Measurements from ENCODE around the gene CAMTA1.
A peak's percentile ranks its signal among the peaks of the same experiment; 100 is the strongest.
"Not testable (repeated sequence)": the region's sequence is repeated elsewhere in the genome, so short reads cannot be mapped to it uniquely, and the experiment has no call there.

CAMTA1 gene

DNA sequence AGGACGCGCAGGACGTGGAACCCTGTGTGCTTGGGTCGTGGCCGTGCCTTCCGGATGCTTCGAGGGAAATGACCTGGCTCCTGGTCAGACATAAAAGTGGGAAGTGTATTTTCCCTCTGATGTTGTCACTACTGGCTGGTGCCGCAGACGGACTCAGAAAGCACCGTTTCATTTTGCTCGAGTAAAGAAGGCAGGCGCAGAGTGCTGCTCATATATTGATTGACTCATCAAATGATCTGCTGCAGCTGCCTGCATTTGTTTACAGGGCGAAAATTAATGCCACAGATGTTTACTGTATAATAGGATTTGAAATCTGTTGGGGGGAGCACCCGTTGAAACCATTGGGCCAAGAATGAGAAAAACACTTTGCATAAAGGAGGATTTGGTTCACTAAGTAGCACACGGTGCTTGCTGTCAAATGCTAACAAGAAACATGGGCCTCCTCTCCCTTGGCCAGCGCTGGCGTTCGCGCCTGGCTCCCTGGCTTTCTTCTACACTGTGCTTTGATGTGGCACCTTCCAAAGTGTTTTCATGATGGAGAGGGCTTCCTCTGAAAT lies 365.5 kb downstream of the CAMTA1 start:
- no peak for DNase-seq (ENCODE audit: low read depth)
- TF ChIP-seq, protein P1, sequence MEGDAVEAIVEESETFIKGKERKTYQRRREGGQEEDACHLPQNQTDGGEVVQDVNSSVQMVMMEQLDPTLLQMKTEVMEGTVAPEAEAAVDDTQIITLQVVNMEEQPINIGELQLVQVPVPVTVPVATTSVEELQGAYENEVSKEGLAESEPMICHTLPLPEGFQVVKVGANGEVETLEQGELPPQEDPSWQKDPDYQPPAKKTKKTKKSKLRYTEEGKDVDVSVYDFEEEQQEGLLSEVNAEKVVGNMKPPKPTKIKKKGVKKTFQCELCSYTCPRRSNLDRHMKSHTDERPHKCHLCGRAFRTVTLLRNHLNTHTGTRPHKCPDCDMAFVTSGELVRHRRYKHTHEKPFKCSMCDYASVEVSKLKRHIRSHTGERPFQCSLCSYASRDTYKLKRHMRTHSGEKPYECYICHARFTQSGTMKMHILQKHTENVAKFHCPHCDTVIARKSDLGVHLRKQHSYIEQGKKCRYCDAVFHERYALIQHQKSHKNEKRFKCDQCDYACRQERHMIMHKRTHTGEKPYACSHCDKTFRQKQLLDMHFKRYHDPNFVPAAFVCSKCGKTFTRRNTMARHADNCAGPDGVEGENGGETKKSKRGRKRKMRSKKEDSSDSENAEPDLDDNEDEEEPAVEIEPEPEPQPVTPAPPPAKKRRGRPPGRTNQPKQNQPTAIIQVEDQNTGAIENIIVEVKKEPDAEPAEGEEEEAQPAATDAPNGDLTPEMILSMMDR (conservative IDR thresholded peaks at IDR 0.05; ENCODE audit: low read depth, low read length) = no peak
- no peak overlapping the region for H3K4me3 ChIP-seq (ENCODE audit: low read depth, low read length)

DNA sequence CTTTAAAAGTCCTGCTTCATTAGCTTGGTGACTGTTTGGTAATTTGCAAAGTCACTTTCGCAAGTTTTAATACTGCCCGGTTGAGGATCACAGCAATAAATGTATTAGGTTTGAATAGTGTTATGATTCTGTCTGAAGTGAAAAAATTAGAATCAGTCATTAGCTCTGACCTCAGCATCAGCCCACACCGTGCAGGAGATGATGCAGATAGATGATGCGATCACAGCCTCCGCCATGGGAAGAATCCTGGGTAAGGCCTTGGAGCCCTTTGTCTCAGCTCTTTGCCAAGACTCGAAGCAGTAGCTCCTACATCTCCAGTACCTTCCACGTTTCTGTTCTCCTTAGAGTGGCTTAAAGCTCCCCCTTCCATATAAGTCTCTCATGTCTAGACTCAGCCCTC lies 366.7 kb downstream of the CAMTA1 start:
- TF ChIP-seq, protein P1 (conservative IDR thresholded peaks at IDR 0.05; ENCODE audit: low read depth, low read length) = no peak
- no peak for DNase-seq (ENCODE audit: low read depth)
- no peak overlapping the region for H3K4me3 ChIP-seq (ENCODE audit: low read depth, low read length)

DNA sequence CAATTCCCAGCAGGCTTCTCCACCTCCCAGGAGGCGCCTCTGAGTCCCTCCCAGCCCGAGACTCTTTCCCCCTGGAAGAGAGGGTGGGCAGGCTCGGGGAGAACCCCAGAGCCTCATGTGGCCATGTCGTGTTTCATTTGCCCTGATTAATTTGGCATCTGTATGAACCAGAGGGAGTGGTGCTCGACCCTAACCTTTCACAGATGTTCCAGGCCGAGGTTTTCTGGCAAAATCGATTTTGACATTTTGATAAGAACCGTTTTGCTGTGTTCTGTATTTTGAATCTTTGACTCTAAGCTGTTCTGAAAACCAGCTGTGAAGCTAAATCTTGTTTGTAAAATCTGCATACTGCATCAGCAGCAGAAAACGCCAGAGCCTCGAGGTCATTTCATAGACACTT lies 367.4 kb downstream of the CAMTA1 start:
- no peak overlapping the region for H3K4me3 ChIP-seq (ENCODE audit: low read depth, low read length)
- TF ChIP-seq, protein P1 (conservative IDR thresholded peaks at IDR 0.05; ENCODE audit: low read depth, low read length) = no peak
- no peak for DNase-seq (ENCODE audit: low read depth)

DNA sequence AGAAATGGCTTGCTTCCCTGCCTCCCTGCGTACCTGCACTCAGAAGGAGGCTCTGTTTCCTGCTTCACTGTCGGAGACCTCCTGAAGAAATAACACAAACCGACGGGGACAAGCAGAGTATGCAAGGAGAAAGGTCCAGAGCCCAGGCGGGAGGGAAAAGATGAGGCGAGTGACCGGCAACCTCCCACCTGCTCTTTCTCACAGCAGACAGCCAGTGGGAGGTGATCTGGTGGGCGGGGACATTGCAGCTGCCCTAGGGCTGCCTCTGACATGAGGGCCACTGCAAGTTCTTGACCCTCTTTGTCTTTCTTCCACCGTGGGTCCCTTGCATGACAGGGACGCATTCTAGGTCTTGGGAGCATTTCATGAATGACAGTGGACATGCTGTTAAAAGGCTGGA lies 368.2 kb downstream of the CAMTA1 start:
- H3K4me3 ChIP-seq (ENCODE audit: low read depth, low read length) = no peak overlapping the region
- no peak for DNase-seq (ENCODE audit: low read depth)
- TF ChIP-seq, protein P1 (conservative IDR thresholded peaks at IDR 0.05; ENCODE audit: low read depth, low read length) = no peak

DNA sequence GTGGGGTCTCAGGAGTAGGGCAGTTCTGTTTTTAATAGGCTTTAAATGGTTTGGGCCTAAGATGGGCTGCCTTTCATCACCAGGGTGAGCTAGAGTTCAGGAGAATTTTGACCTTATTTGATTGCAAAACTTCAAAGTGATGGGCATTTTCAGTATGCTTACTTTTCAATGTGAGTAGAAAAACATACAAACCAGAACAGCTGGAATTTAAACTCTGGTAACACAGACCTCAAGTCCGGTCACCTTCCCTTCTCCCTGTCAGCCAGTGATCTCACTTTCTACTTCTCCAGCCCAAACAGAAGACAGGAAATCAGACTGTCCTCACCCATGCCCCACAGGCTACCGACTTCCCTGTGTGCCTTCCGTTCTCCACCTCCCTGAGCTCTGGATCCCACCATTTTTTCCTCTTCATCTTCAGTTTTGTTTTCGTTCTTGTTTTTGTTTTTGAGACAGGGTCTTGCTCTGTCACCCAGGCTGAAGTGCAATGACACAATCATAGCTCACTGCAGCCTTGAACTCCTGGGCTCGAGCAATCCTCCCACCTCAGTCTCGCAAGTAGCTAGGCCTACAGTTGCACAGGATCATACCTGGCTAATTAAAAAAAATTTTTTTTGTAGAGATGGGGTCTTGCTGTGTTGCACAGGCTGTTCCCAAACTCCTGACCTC lies 374.0 kb downstream of the CAMTA1 start:
- peak; percentile 33 for DNase-seq (ENCODE audit: low read depth)
- no peak overlapping the region for H3K4me3 ChIP-seq (ENCODE audit: low read depth, low read length)
- TF ChIP-seq, protein P1 (conservative IDR thresholded peaks at IDR 0.05; ENCODE audit: low read depth, low read length) = no peak

DNA sequence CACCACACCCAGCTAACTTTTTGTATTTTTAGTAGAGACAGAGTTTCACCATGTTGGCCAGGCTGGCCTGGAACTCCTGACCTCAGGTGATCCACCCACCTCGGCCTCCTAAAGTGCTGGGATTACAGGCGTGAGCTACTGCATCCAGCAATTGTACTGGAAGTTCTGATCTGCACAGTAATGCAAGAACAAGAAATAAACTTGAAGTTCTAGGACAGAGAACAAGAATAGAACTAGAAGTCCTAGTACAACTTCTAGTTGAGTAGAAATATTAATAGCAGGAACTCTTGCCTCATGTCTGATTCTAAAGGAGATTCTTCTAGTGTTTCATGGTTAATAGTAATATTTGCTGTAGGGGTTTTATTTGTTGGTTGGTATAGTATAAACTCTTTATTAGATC lies 383.3 kb downstream of the CAMTA1 start:
- DNase-seq (ENCODE audit: low read depth); H3K4me3 ChIP-seq (ENCODE audit: low read depth, low read length): not testable (repeated sequence)

DNA sequence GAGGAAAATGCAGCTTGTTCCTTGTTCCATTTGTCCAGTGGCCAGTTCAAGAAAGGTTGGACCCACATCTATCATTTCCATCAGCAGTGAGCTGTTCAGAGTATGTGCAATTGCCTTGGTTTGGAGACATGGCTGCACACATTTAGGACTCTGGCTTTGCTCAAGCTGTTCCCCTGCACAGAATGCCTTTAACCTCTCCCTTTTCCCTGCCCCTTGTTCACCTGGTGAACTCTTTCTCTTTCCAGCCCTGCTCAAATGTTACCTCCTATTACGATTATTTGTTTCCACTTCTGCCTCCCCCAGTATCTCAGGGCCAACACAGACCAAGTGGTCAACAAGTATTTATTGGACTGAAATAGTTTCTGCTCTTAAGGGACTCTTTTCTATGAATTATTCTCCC lies 385.9 kb downstream of the CAMTA1 start:
- no peak for DNase-seq (ENCODE audit: low read depth)
- TF ChIP-seq, protein P1 (conservative IDR thresholded peaks at IDR 0.05; ENCODE audit: low read depth, low read length) = no peak
- no peak overlapping the region for H3K4me3 ChIP-seq (ENCODE audit: low read depth, low read length)

Measured in choroid plexus epithelial cell (primary cell).